ENCODE measurements around the gene RERE. TPM values are rescaled to one million over a fixed set of nuclear protein-coding genes. Genes with fewer than 3 reads are reported as not detected.

Gene RERE
- total and polyA plus RNA-seq, 7 donors = 38.8 to 308 (median 99.7) TPM

DNA sequence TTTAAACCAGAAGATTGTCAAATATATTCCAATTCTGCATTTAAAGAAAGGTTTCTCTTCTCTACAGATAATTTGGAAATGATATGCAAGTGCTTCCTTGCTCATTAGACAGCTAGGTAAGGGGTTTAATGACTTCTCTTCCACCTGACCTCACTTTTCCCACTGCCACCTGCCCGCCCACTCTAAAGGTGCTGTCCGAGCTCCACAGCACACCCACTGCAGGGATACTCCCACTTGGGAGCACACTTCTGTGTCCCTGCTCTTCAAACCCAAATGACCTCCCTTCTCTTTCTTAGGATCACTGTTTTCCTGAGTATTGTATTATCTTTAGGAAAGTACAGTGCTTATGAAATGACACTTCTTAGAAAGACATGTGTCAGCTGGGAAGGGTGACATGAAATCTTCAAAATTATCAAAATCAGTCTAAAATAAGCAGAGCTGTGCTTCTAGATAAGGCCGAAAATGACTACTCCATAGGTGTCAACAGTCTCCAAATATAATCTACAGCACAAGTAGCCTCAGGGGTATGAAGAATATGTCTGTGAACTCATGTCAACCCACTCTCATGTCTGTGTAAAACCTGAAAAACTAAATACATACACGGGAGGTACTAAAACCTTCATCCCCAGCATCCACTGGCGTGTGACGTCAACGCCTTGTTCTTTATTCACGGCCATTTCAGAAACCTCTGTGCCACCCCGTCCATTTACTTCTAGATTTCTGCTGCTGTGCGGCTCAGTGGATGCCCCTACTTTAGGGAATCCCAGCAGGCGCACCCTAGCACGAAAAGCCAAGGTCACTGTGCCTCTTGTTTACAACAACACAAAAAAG, 428.5 kb downstream of the RERE start:
- intact Hi-C loops (cut with DNase I) = no loop called here
- TF ChIP-seq, protein P1, sequence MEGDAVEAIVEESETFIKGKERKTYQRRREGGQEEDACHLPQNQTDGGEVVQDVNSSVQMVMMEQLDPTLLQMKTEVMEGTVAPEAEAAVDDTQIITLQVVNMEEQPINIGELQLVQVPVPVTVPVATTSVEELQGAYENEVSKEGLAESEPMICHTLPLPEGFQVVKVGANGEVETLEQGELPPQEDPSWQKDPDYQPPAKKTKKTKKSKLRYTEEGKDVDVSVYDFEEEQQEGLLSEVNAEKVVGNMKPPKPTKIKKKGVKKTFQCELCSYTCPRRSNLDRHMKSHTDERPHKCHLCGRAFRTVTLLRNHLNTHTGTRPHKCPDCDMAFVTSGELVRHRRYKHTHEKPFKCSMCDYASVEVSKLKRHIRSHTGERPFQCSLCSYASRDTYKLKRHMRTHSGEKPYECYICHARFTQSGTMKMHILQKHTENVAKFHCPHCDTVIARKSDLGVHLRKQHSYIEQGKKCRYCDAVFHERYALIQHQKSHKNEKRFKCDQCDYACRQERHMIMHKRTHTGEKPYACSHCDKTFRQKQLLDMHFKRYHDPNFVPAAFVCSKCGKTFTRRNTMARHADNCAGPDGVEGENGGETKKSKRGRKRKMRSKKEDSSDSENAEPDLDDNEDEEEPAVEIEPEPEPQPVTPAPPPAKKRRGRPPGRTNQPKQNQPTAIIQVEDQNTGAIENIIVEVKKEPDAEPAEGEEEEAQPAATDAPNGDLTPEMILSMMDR (IDR thresholded peaks at IDR 0.05) = no peak
- H3K9me3 ChIP-seq = no peaks in the 10 kb centered on the region
- H3K4me1 ChIP-seq = peaks cover 63% of the 10 kb centered on the region
- H3K27me3 ChIP-seq (ENCODE audit: insufficient read depth in 3 of 3, low read length in 2 of 3) = no peaks in the 10 kb centered on the region
- H3K36me3 ChIP-seq (ENCODE audit: insufficient read depth in 1 of 2, low read depth in 1 of 2) = peaks cover 2 to 9% of the 10 kb centered on the region in 2 donors
- ATAC-seq (no peak), DNase-seq (no peak)
- WGBS, 3 donors = 92 to 94% (median 94%) methylated on average over 12 of the region's 12 CpGs
- H3K27ac ChIP-seq = peak overlapping the region; percentile 36
- no peak overlapping the region for H3K4me3 ChIP-seq

DNA sequence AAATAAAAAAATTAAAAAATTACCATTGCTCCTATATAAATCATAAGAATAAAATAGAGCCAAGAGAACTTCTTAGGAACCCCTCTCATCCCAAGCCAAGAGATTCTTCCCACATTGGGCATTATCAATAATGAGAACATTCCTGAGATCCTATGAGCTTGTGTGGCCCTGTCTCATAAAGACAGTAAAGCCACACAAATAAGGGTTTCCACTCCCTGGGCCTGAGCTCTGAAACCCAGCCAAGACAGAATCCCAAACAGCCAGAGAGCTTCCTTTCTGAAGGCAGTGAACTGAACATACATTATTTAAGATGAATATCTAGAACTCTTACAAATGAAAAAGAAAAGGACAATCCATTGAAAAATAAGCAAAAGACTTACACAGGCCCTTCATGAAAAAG, 431.2 kb downstream of the RERE start:
- TF ChIP-seq, protein P1 (IDR thresholded peaks at IDR 0.05) = no peak
- no peak overlapping the region for H3K4me3 ChIP-seq
- peaks cover 75% of the 10 kb centered on the region for H3K4me1 ChIP-seq
- peak overlapping the region; percentile 86 for H3K27ac ChIP-seq
- intact Hi-C loops (cut with DNase I) = no loop called here
- no peak for ATAC-seq
- no peaks in the 10 kb centered on the region for H3K9me3 ChIP-seq
- H3K36me3 ChIP-seq (ENCODE audit: insufficient read depth in 1 of 2, low read depth in 1 of 2) = peaks cover 2 to 9% of the 10 kb centered on the region in 2 donors
- H3K27me3 ChIP-seq (ENCODE audit: insufficient read depth in 3 of 3, low read length in 2 of 3) = no peaks in the 10 kb centered on the region
- no peak for DNase-seq

DNA sequence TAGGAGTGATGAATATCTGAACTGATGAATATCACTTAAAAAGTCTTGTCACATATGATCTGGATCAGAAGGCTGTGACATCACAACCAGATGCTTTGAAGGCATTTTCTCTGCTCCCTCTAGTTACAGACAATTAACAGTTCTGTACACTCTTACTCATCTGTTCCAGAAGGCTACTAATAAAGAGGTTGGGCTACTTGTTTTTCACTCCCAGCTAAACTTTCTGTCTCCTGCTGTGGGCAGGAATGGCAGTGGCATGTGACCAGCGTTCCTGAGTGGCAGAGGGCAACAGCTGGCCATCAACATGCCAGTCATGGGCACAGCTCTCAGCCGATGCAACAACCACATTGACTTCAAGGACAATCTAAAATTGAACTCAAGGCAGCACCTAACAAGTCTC, 432.9 kb downstream of the RERE start:
- peak; percentile 57 to 84 for DNase-seq
- H3K9me3 ChIP-seq = no peaks in the 10 kb centered on the region
- H3K36me3 ChIP-seq (ENCODE audit: insufficient read depth in 1 of 2, low read depth in 1 of 2) = peaks cover 2 to 7% of the 10 kb centered on the region in 2 donors
- no peaks in the 10 kb centered on the region for H3K27me3 ChIP-seq (ENCODE audit: insufficient read depth in 3 of 3, low read length in 2 of 3)
- H3K4me3 ChIP-seq = no peak overlapping the region
- peaks cover 81% of the 10 kb centered on the region for H3K4me1 ChIP-seq
- ATAC-seq = peak; percentile 77 to 86 (median 78)
- H3K27ac ChIP-seq = peak overlapping the region; percentile 86
- intact Hi-C loops (cut with DNase I) = no loop called here
- TF ChIP-seq, protein P1 (IDR thresholded peaks at IDR 0.05) = no peak
- WGBS, 3 donors = 26 to 31% (median 27%) methylated on average over 2 of the region's 2 CpGs

DNA sequence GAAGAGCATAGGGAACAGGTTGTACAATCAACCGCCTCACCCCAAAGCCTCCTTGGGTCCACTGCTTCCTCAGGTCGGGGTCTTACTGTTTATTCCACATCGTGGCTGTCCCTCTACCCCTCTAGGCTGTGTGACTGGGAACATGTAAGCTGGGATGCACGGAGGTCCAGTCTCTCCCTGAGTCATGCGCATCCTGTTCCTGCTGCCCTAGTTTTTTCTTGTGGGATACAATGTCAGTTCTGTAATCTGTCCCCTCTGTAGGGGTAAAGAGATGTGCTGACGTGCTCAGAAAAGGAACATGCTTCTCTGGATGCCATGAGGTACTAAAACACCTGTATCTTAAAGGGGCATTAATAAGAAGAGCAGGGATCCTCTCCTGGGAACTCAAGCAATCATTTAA, 433.4 kb downstream of the RERE start:
- peaks cover 1 to 2% of the 10 kb centered on the region in 2 donors for H3K36me3 ChIP-seq (ENCODE audit: insufficient read depth in 1 of 2, low read depth in 1 of 2)
- H3K27me3 ChIP-seq (ENCODE audit: insufficient read depth in 3 of 3, low read length in 2 of 3) = no peaks in the 10 kb centered on the region
- DNase-seq = no peak
- intact Hi-C loops (cut with DNase I) = no loop called here
- H3K4me3 ChIP-seq = no peak overlapping the region
- peak overlapping the region; percentile 86 for H3K27ac ChIP-seq
- peak; percentile 76 to 83 (median 78) for ATAC-seq
- TF ChIP-seq, protein P1 (IDR thresholded peaks at IDR 0.05) = no peak
- WGBS, 3 donors = 44 to 61% (median 50%) methylated on average over 6 of the region's 6 CpGs
- no peaks in the 10 kb centered on the region for H3K9me3 ChIP-seq
- H3K4me1 ChIP-seq = peaks cover 86% of the 10 kb centered on the region
